H1 (cell line): ENCODE data around the gene GJD4. TPM values are rescaled to one million over a fixed set of nuclear protein-coding genes. Genes with fewer than 3 reads are reported as not detected.

ENCODE experiments used
- CTCF ChIA-PET: fragments of 300-600 bp; sonication (Branson Sonifier 250); formaldehyde crosslinking; loops from one replicate; lab custom pipeline; 2021; ENCODE audit not compliant: partially characterized antibody; lab: Charles Lee
- POLR2A ChIA-PET: fragments of 300-600 bp; sonication (Branson Sonifier 250); formaldehyde crosslinking; loops from one replicate; lab custom pipeline; 2021; ENCODE audit warnings: inconsistent platforms; ENCODE audit not compliant: partially characterized antibody; lab: Charles Lee
- DNase-seq, 2 experiments: peaks; one replicate each; pipeline versions ENCODE4 v3.0.0 to v3.0.0-alpha.2; 2010 to 2022; ENCODE audit warnings: low spot score in 2 of 2, low read depth in 1 of 2, mixed read lengths in 1 of 2
- FAIRE-seq: peaks from 2 replicates; lab custom pipeline; 2011; peaks lifted over from hg19 to GRCh38; lab: Jason Lieb, UNC
- H2AFZ ChIP-seq: 2 replicates; pipeline ENCODE4 v1.8.1; 2012; ENCODE audit warnings: low read length, inconsistent platforms
- H2AK5ac ChIP-seq: 2 replicates; pipeline ENCODE4 v1.6.1; 2013; ENCODE audit warnings: low read depth, low read length
- H2BK120ac ChIP-seq: replicated peaks from 2 replicates; pipeline ENCODE3; 2013; ENCODE audit warnings: low read depth, low read length, inconsistent platforms
- H2BK12ac ChIP-seq: 2 replicates; pipeline ENCODE4 v1.6.1; 2013; ENCODE audit warnings: low read depth, low read length
- H2BK15ac ChIP-seq: 2 replicates; pipeline ENCODE4 v1.6.1; 2013; ENCODE audit warnings: low read length
- H2BK20ac ChIP-seq: 2 replicates; pipeline ENCODE4 v1.6.1; 2013; ENCODE audit warnings: low read length
- H2BK5ac ChIP-seq: 2 replicates; pipeline ENCODE4 v1.6.1; 2013; ENCODE audit warnings: low read depth, low read length
- H3K14ac ChIP-seq: 2 replicates; pipeline ENCODE4 v1.6.1; 2013; ENCODE audit warnings: inconsistent platforms; ENCODE audit not compliant: insufficient read length
- H3K18ac ChIP-seq: 2 replicates; pipeline ENCODE4 v1.6.1; 2013; ENCODE audit warnings: low read length; ENCODE audit errors: extremely low read depth
- H3K23ac ChIP-seq: 2 replicates; pipeline ENCODE4 v1.6.1; 2013; ENCODE audit warnings: inconsistent platforms; ENCODE audit not compliant: insufficient read length
- H3K23me2 ChIP-seq: 2 replicates; pipeline ENCODE4 v1.6.1; 2013; ENCODE audit warnings: low read depth, low read length
- H3K27ac ChIP-seq: 2 replicates; pipeline ENCODE4 v1.6.1; 2011; ENCODE audit warnings: low read depth, low read length, inconsistent platforms
- H3K27me3 ChIP-seq, 4 experiments: replicated peaks in 1 of 4; 1 replicate in 1 of 4; 2 replicates in 3 of 4; pipeline versions ENCODE4 v1.6.1 to v1.8.1; 2011 to 2013; ENCODE audit warnings: low read length in 3 of 4, mild to moderate bottlenecking in 3 of 4, inconsistent platforms in 2 of 4, mixed read lengths in 2 of 4, moderate library complexity in 1 of 4; ENCODE audit not compliant: control insufficient read depth in 3 of 4, insufficient read depth in 3 of 4; ENCODE audit errors: extremely low read depth in 1 of 4
- H3K36me3 ChIP-seq, 4 experiments: 2 replicates each; pipeline versions ENCODE4 v1.6.1 to v1.8.1; 2011 to 2013; ENCODE audit warnings: mild to moderate bottlenecking in 4 of 4, low read length in 3 of 4, moderate library complexity in 2 of 4, control low read depth in 1 of 4, inconsistent platforms in 1 of 4; ENCODE audit not compliant: insufficient read depth in 4 of 4, control insufficient read depth in 2 of 4
- H3K4ac ChIP-seq: replicated peaks from 2 replicates; pipeline ENCODE3; 2013; ENCODE audit warnings: low read length, low read depth, mixed read lengths, inconsistent platforms; ENCODE audit not compliant: insufficient read length
- H3K4me1 ChIP-seq, 4 experiments: replicated peaks in 1 of 4; 1 replicate in 1 of 4; 2 replicates in 3 of 4; pipeline versions ENCODE4 v1.6.1 to v1.8.1; 2011 to 2013; ENCODE audit warnings: low read length in 3 of 4, inconsistent platforms in 2 of 4, mixed read lengths in 1 of 4; ENCODE audit not compliant: insufficient read depth in 4 of 4, control insufficient read depth in 3 of 4
- H3K4me2 ChIP-seq, 2 experiments: 2 replicates each; pipeline versions ENCODE4 v1.6.1 to v1.8.1; 2011 to 2013; ENCODE audit warnings: low read depth in 2 of 2, low read length in 2 of 2, control low read depth in 1 of 2, inconsistent platforms in 1 of 2, mild to moderate bottlenecking in 1 of 2; ENCODE audit not compliant: insufficient read depth in 1 of 2
- H3K4me3 ChIP-seq, 4 experiments: fragments of 200-600, 300-600 bp in 1 of 4; sonication (generic), shearing (Covaris generic), sonication (Bioruptor Twin) in 1 of 4; 2 replicates each; pipeline versions ENCODE4 v1.5.1 to v1.8.1; 2011 to 2016; ENCODE audit warnings: low read length in 4 of 4, low read depth in 3 of 4, control low read depth in 2 of 4, inconsistent platforms in 2 of 4, mild to moderate bottlenecking in 2 of 4, mixed read lengths in 1 of 4, moderate library complexity in 1 of 4; ENCODE audit not compliant: insufficient read depth in 2 of 4; ENCODE audit errors: extremely low read depth in 1 of 4
- H3K56ac ChIP-seq: replicated peaks from 2 replicates; pipeline ENCODE3; 2013; ENCODE audit warnings: low read depth, mild to moderate bottlenecking, mixed read lengths, low read length, inconsistent platforms; ENCODE audit not compliant: insufficient read length
- H3K79me1 ChIP-seq: 2 replicates; pipeline ENCODE4 v1.6.1; 2013; ENCODE audit warnings: low read depth, low read length, control low read depth
- H3K79me2 ChIP-seq, 2 experiments: 2 replicates each; pipeline versions ENCODE4 v1.6.1 to v1.8.1; 2012 to 2013; ENCODE audit warnings: low read length in 2 of 2, mild to moderate bottlenecking in 2 of 2, inconsistent platforms in 1 of 2; ENCODE audit not compliant: insufficient read depth in 2 of 2, control insufficient read depth in 1 of 2
- H3K9ac ChIP-seq, 4 experiments: replicated peaks in 1 of 4; 1 replicate in 1 of 4; 2 replicates in 3 of 4; pipeline versions ENCODE4 v1.6.1 to v1.8.1; 2011 to 2013; ENCODE audit warnings: low read depth in 3 of 4, low read length in 3 of 4, control low read depth in 2 of 4, mild to moderate bottlenecking in 2 of 4, moderate library complexity in 2 of 4, inconsistent platforms in 1 of 4; ENCODE audit errors: extremely low read depth in 1 of 4
- H3K9me3 ChIP-seq, 2 experiments: 2 replicates each; pipeline versions ENCODE4 v1.6.1 to v1.8.1; 2012 to 2013; ENCODE audit warnings: mild to moderate bottlenecking in 2 of 2, moderate library complexity in 2 of 2, control low read depth in 1 of 2, inconsistent platforms in 1 of 2, low read depth in 1 of 2, low read length in 1 of 2, mixed read lengths in 1 of 2; ENCODE audit not compliant: insufficient read depth in 2 of 2
- H4K20me1 ChIP-seq, 2 experiments: replicated peaks in 1 of 2; 2 replicates each; pipeline versions ENCODE3 to v1.8.1; 2011 to 2013; ENCODE audit warnings: inconsistent platforms in 2 of 2, low read length in 2 of 2, mild to moderate bottlenecking in 1 of 2; ENCODE audit not compliant: insufficient read depth in 2 of 2, control insufficient read depth in 1 of 2
- H4K5ac ChIP-seq: 2 replicates; pipeline ENCODE4 v1.6.1; 2013; ENCODE audit warnings: low read length, low read depth, mixed read lengths, inconsistent platforms; ENCODE audit not compliant: insufficient read length
- H4K8ac ChIP-seq: 2 replicates; pipeline ENCODE4 v1.8.0; 2013; ENCODE audit warnings: mild to moderate bottlenecking, moderate library complexity, low read length, inconsistent platforms; ENCODE audit not compliant: insufficient read depth; ENCODE audit errors: extremely low read depth
- H4K91ac ChIP-seq: replicated peaks from 2 replicates; pipeline ENCODE3; 2013; ENCODE audit warnings: low read length, mixed read lengths, inconsistent platforms; ENCODE audit not compliant: insufficient read length
- BACH1 ChIP-seq: IDR thresholded peaks from 2 replicates; pipeline ENCODE4 v1.6.1; 2012; ENCODE audit warnings: low read length, improper control_type of control experiment
- CBX5 ChIP-seq: fragments of 300-800, 300-1000 bp; sonication (generic); IDR thresholded peaks from 2 replicates; pipeline ENCODE4 v1.7.1; 2016; ENCODE audit warnings: antibody characterized with exemption, low read length, low read depth
- CBX8 ChIP-seq: fragments of 300-800, 300-1000 bp; sonication (generic); IDR thresholded peaks from 2 replicates; pipeline ENCODE4 v1.7.1; 2016; ENCODE audit warnings: low read depth, low read length, borderline replicate concordance
- HDAC6 ChIP-seq: IDR thresholded peaks from one replicate; pipeline ENCODE4 v1.7.1; 2012; ENCODE audit warnings: low read depth, mild to moderate bottlenecking, inconsistent platforms, low read length, moderate library complexity
- JUND ChIP-seq: IDR thresholded peaks from 2 replicates; pipeline ENCODE4 v1.6.1; 2011; ENCODE audit warnings: mild to moderate bottlenecking, improper control_type of control experiment, low read length
- KDM1A ChIP-seq: fragments of 200-600, 300-600 bp; sonication (generic); IDR thresholded peaks from 2 replicates; pipeline ENCODE4 v1.7.1; 2016; ENCODE audit warnings: mild to moderate bottlenecking, low read length, borderline replicate concordance
- KDM4A ChIP-seq: IDR thresholded peaks from one replicate; pipeline ENCODE4 v1.7.1; 2012; ENCODE audit warnings: low read depth, mild to moderate bottlenecking, moderate library complexity, low read length, inconsistent platforms; ENCODE audit not compliant: severe bottlenecking
- KDM5A ChIP-seq: fragments of 200-600 bp; IDR thresholded peaks from 2 replicates; pipeline ENCODE4 v1.7.1; 2012; ENCODE audit warnings: mild to moderate bottlenecking, low read length, inconsistent platforms, mixed read lengths
- NANOG ChIP-seq: IDR thresholded peaks from 2 replicates; pipeline ENCODE4 v1.6.1; 2011; ENCODE audit warnings: low read length, low read depth, mild to moderate bottlenecking, inconsistent platforms; ENCODE audit not compliant: insufficient read depth, poor library complexity, severe bottlenecking
- POLR2A ChIP-seq, 2 experiments: IDR thresholded peaks; 1 replicate in 1 of 2; 2 replicates in 1 of 2; pipeline ENCODE4 v1.6.1; 2011; ENCODE audit warnings: low read depth in 2 of 2, low read length in 2 of 2, mild to moderate bottlenecking in 2 of 2; ENCODE audit errors: control extremely low read depth in 1 of 2
- POU5F1 ChIP-seq: IDR thresholded peaks from 2 replicates; pipeline ENCODE4 v1.6.1; 2011; ENCODE audit warnings: low read depth, mild to moderate bottlenecking, low read length, moderate library complexity
- TBP ChIP-seq: IDR thresholded peaks from 2 replicates; pipeline ENCODE4 v1.6.1; 2011; ENCODE audit warnings: low read depth, low read length, improper control_type of control experiment
- TEAD4 ChIP-seq: IDR thresholded peaks from 2 replicates; pipeline ENCODE4 v1.6.1; 2012; ENCODE audit warnings: low read depth, low read length, inconsistent platforms, mixed read lengths
- WGBS, 2 experiments: shearing (Covaris generic) in 1 of 2; methylation state at CpG; one replicate each; pipeline versions ENCODE4 v1.1.6 to v1.1.7; 2013 to 2015; ENCODE audit warnings: low lambda C conversion rate in 2 of 2, mixed read lengths in 2 of 2, inconsistent platforms in 1 of 2, low coverage in 1 of 2, missing lambda C conversion rate in 1 of 2; ENCODE audit not compliant: insufficient replicate concordance in 2 of 2, insufficient coverage in 1 of 2, insufficient read length in 1 of 2; ENCODE audit errors: extremely low coverage in 1 of 2, missing lambda C conversion rate in 1 of 2; 5-methylcytosine and 5-hydroxymethylcytosine counted together
- polyA plus RNA-seq, 7 experiments: library from polyadenylated mRNA; depleted of rRNA in 3 of 7; stranded (reverse) in 5 of 7; unstranded in 2 of 7; fragments of >200 nt in 5 of 7; fragments of 200-250 nt in 2 of 7; gene quantifications; 1 replicate in 5 of 7; 2 replicates in 1 of 7; 4 replicates in 1 of 7; pipeline versions ENCODE4 v1.2.1 to v1.2.3, GENCODE V29; 2011 to 2013; ENCODE audit warnings: missing spikeins in 2 of 7, mixed read lengths in 2 of 7
- total RNA-seq: library from RNA; stranded (reverse); fragmentation: NEBNext Ultra II Directional; extraction: Animal tissue kit (Norgen Biotek cat#: 25700); gene quantifications from 2 replicates; pipeline ENCODE4 v1.2.1, GENCODE V29; 2021
- TF ChIP-seq, protein P1 (sequence below): IDR thresholded peaks from 2 replicates; pipeline ENCODE4 v1.6.1; 2012; ENCODE audit warnings: inconsistent platforms
- TF ChIP-seq, protein P2 (sequence below): IDR thresholded peaks from 2 replicates; pipeline ENCODE4 v1.6.1; 2012; ENCODE audit warnings: inconsistent platforms

The GJD4 gene
- total and polyA plus RNA-seq, 2 of the 8 experiments (the other 6 are each of a cell fraction or from before 2014, with no cell fraction given): not detected

DNA sequence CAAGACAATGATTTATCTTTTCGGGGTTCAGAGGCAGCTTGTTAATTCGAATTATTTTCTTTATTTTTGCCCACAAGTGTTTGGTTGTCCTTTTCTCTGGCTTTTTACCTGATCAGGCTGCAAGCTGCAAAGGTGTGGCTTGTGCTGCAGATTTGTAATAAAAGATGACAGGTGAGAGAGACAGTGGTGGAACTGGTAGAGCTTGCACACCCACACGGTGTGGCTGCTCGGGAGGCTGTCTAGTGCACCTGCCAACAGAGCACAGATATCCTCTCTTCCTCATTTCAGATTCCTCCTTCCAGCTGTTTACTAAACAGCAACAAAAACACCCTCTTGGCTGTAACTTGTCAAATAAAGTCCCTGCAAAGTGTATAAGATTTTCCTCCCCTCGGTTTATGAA lies 9.2 kb downstream of the GJD4 start:
- Histone ChIP-seq H3K4me1 (no peaks in the 10 kb centered on the region), H3K27ac (no peak overlapping the region), H4K20me1 (no peaks in the 10 kb centered on the region), H3K9ac (no peak overlapping the region), H4K5ac (no peak overlapping the region), H3K79me2 (no peaks in the 10 kb centered on the region), H3K36me3 (no peaks in the 10 kb centered on the region), H3K9me3 (peaks cover 4 to 8% of the 10 kb centered on the region in 2 experiments), H2BK5ac (no peak overlapping the region), H3K4me2 (no peak overlapping the region), H3K14ac (no peak overlapping the region), H2BK12ac (no peak overlapping the region), H3K27me3 (no peaks in the 10 kb centered on the region), H2AK5ac (no peak overlapping the region), H4K8ac (no peak overlapping the region), H3K4ac (no peak overlapping the region), H2BK15ac (no peak overlapping the region), H2AFZ (no peak overlapping the region), H2BK120ac (no peak overlapping the region), H3K4me3 (no peak overlapping the region), H3K18ac (no peak overlapping the region), H2BK20ac (no peak overlapping the region), H3K56ac (no peak overlapping the region), H4K91ac (no peak overlapping the region), H3K79me1 (no peaks in the 10 kb centered on the region), H3K23ac (no peak overlapping the region), H3K23me2 (no peaks in the 10 kb centered on the region)
- WGBS, 2 experiments: 84% methylated on average over 5 of the region's 5 CpGs; no CpG with 5 or more reads in 1 of the 2 experiments
- POLR2A ChIA-PET: interaction anchor here (0.6 kb wide), 1 partner anchor 886 kb away, joined by 4 read pairs; no protein-coding TSS in a partner anchor
- DNase-seq (no peak), FAIRE-seq (no peak)
- CTCF ChIA-PET: interaction anchor here (0.6 to 4.5 kb wide), 14 partner anchors 8 to 1266 kb away, joined by 3 to 59 read pairs (median 4); no protein-coding TSS in a partner anchor
- TF ChIP-seq JUND (no peak), KDM5A (no peak), CBX5 (no peak), KDM1A (no peak), POLR2A (IDR thresholded peaks at IDR 0.05; ENCODE audit: control extremely low read depth in 1 of 2, low read depth in 2 of 2, low read length in 2 of 2) (no peak), POU5F1 (no peak), TBP (no peak), KDM4A (no peak), BACH1 (no peak), TEAD4 (no peak), NANOG (no peak), CBX8 (no peak), HDAC6 (no peak)
- TF ChIP-seq, protein P1, sequence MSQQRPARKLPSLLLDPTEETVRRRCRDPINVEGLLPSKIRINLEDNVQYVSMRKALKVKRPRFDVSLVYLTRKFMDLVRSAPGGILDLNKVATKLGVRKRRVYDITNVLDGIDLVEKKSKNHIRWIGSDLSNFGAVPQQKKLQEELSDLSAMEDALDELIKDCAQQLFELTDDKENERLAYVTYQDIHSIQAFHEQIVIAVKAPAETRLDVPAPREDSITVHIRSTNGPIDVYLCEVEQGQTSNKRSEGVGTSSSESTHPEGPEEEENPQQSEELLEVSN: no peak
- TF ChIP-seq, protein P2, sequence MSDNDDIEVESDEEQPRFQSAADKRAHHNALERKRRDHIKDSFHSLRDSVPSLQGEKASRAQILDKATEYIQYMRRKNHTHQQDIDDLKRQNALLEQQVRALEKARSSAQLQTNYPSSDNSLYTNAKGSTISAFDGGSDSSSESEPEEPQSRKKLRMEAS: no peak
